ENCODE measurements around the gene C1orf50. TPM values are rescaled to one million over a fixed set of nuclear protein-coding genes. Genes with fewer than 3 reads are reported as not detected.
"Not testable (repeated sequence)": the region's sequence is repeated elsewhere in the genome, so short reads cannot be mapped to it uniquely, and the experiment has no call there.

Gene C1orf50
- total and polyA plus RNA-seq, 2 experiments from 2014 or later = 7.3 to 22.1 TPM

DNA sequence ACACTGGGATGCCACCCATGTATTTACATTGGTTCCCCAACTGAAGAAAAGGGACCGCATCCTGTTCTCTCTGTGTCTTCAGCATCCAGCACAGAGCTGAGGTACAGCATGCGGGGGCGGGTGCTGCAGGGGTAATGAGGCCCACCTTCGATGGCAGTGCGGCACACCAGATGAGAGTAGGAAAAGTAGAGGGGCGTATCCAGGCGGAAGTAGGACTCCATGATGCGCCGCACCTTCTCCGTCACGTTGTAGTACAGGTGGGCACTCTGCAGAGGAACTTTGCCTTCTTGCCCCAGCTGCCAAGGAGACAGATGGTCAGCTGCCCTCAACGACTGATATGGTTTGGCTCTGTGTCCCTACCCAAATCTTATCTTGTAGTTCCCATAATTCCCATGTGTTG, 17.0 kb upstream of the C1orf50 start:
- no peaks in the 10 kb centered on the region for H3K9me3 ChIP-seq (ENCODE audit: low read depth)
- no peak overlapping the region for H3K27ac ChIP-seq
- DNase-seq (ENCODE audit: low read depth in 1 of 2, low spot score in 1 of 2) = no peak
- H3K36me3 ChIP-seq = peaks cover 52% of the 10 kb centered on the region
- no peaks in the 10 kb centered on the region for H3K27me3 ChIP-seq
- peaks cover 6% of the 10 kb centered on the region for H3K4me1 ChIP-seq (ENCODE audit: low read depth)
- no peak overlapping the region for H3K4me3 ChIP-seq
- TF ChIP-seq, protein P1, sequence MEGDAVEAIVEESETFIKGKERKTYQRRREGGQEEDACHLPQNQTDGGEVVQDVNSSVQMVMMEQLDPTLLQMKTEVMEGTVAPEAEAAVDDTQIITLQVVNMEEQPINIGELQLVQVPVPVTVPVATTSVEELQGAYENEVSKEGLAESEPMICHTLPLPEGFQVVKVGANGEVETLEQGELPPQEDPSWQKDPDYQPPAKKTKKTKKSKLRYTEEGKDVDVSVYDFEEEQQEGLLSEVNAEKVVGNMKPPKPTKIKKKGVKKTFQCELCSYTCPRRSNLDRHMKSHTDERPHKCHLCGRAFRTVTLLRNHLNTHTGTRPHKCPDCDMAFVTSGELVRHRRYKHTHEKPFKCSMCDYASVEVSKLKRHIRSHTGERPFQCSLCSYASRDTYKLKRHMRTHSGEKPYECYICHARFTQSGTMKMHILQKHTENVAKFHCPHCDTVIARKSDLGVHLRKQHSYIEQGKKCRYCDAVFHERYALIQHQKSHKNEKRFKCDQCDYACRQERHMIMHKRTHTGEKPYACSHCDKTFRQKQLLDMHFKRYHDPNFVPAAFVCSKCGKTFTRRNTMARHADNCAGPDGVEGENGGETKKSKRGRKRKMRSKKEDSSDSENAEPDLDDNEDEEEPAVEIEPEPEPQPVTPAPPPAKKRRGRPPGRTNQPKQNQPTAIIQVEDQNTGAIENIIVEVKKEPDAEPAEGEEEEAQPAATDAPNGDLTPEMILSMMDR (IDR thresholded peaks at IDR 0.05; ENCODE audit: low read depth, low read length) = no peak

DNA sequence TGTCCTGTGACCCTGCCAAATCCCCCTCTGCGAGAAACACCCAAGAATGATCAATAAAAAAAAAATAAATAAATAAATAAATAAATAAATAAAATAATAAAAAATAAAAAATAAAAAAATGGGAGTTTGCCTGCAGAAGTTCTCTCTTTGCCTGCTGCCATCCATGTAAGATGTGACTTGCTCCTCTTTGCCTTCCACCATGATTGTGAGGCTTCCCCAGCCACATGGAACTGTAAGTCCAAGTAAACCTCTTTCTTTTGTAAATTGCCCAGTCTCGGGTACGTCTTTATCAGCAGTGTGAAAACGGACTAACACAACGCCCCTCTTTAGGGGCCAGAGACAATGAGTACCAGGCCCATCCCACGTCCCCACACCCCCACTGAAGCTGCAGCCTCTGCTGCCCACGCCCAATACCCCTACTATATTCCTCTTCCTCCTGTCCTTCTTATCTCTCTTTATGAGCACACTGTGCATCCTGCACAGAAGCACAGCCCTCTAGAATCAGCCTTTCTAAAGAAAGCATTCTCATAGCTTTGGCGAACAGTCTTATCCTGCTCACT, 15.5 kb upstream of the C1orf50 start:
- not testable (repeated sequence) for H3K4me3 ChIP-seq, H3K27me3 ChIP-seq
- peaks cover 49% of the 10 kb centered on the region for H3K36me3 ChIP-seq

DNA sequence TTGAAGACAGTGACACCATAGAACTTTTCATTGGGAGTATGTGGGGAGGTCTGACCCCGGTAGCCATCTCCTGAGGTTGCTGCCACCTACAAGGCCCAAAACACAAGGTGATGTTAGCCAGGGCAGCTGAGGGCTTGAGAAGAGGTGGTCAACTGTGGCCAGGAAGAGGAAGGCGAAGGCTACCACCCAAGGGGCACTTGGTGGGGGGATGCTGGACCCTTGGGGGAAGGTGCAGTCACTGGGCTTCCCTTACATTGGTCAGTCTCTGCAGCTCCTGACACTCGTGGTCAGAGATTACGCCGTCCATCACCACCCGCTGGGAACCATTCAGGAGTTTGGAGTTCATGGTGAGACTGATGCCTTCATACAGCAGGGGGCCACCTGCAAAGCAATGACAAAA, 14.8 kb upstream of the C1orf50 start:
- TF ChIP-seq, protein P1 (IDR thresholded peaks at IDR 0.05; ENCODE audit: low read depth, low read length) = no peak
- DNase-seq (ENCODE audit: low read depth in 1 of 2, low spot score in 1 of 2) = no peak
- H3K4me1 ChIP-seq (ENCODE audit: low read depth) = peaks cover 5% of the 10 kb centered on the region
- no peaks in the 10 kb centered on the region for H3K27me3 ChIP-seq
- peaks cover 49% of the 10 kb centered on the region for H3K36me3 ChIP-seq
- no peak overlapping the region for H3K27ac ChIP-seq
- H3K9me3 ChIP-seq (ENCODE audit: low read depth) = no peaks in the 10 kb centered on the region
- H3K4me3 ChIP-seq = no peak overlapping the region

More for the DNA sequence above, 15.5 kb upstream of the C1orf50 start:
- not testable (repeated sequence) for DNase-seq (ENCODE audit: low read depth in 1 of 2, low spot score in 1 of 2); H3K27ac ChIP-seq; H3K9me3 ChIP-seq (ENCODE audit: low read depth); H3K4me1 ChIP-seq (ENCODE audit: low read depth)

DNA sequence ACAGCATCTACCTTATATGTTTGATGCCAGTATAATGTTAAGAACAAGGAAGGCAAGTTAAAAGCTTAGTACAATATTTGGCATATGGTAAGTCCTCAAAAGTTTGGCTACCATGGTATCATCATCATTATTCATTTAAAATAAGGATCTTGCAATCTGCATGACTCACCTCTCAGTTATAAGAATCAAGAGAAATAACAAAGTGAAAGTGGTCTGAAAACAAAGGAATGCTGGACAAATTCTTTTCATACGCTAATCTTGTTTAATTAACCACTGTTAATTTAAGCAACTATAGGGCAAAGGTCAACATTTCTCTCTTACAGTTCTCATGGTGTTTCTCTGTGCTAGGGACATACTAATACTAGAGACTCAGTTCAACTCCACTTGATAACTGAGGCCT, 14.0 kb upstream of the C1orf50 start:
- Histone ChIP-seq H3K9me3 (ENCODE audit: low read depth) (no peaks in the 10 kb centered on the region), H3K36me3 (peaks cover 53% of the 10 kb centered on the region), H3K27me3 (no peaks in the 10 kb centered on the region)

DNA sequence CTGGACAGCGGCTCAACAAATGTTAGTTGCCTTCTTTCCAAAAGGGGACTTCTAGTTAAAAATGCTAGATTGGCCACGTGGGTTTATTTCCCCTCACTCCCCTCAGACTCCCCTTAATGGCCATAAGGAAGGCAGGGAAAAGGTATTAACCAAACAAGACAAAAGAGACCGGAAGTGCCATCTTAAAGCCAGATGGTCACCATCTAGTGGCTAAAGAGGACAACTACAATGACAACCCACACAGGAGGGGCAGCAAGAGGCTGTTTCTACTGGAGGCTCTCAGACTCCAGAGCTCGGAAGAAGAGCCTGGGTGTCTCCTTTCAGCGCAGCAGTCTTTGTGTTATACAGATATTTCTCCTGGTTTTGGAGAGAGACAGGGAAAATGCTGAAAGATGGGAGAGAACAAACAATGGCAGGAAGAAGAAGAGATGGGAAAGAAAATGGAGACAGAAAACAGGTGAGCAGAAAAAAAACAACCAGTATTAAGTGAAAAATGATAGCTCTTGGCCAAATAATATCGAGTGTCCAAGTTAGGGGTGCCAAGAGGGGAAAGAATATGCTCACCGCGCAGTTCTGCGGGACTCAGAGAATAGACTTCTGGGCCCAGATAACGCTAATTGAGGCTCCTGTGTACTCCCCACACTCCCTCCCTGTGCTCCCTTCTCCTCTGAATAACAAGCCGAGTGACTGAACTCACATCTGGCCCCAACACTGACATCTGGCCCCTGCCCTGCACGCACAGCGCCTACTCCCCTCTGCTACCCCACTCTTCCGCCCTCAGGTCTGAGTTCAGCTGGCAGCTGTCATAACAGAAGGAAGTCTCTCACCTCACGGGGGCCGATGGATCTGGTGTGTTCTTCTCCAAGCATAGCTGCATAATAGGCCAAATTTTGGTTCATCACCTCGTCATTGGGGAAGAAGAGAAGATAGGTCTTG, 9.8 kb upstream of the C1orf50 start:
- DNase-seq (ENCODE audit: low read depth in 1 of 2, low spot score in 1 of 2) = peak; percentile 64 to 70
- Histone ChIP-seq H3K27me3 (no peaks in the 10 kb centered on the region), H3K36me3 (peaks cover 62% of the 10 kb centered on the region), H3K4me1 (ENCODE audit: low read depth) (no peaks in the 10 kb centered on the region), H3K4me3 (no peak overlapping the region), H3K27ac (no peak overlapping the region), H3K9me3 (ENCODE audit: low read depth) (no peaks in the 10 kb centered on the region)
- TF ChIP-seq, protein P1 (IDR thresholded peaks at IDR 0.05; ENCODE audit: low read depth, low read length) = peak; percentile 65

More for the DNA sequence above, 14.0 kb upstream of the C1orf50 start:
- no peak overlapping the region for H3K4me3 ChIP-seq
- peak in 1 of 2 donors; percentile 61 for DNase-seq (ENCODE audit: low read depth in 1 of 2, low spot score in 1 of 2)
- TF ChIP-seq, protein P1 (IDR thresholded peaks at IDR 0.05; ENCODE audit: low read depth, low read length) = no peak
- H3K27ac ChIP-seq = no peak overlapping the region
- H3K4me1 ChIP-seq (ENCODE audit: low read depth) = no peaks in the 10 kb centered on the region

DNA sequence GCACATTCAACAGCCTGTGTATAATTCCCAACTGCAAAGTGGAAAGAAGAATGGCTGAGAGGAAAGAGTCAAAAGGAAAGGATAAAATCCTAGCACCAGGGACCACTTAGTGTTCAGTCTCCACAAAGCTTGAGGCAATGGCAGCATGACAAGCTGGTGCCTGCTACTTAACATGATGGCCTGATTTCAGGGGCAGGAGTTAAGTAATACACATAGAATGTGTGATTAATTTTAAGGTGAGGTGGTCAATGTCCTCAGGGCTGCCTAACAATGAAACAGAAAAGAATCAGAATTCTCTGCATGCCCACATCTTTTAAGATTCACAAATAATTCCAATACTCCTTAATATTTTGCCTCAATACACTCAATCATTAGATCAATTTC, 9.2 kb upstream of the C1orf50 start:
- no peak for DNase-seq (ENCODE audit: low read depth in 1 of 2, low spot score in 1 of 2)
- H3K4me1 ChIP-seq (ENCODE audit: low read depth) = no peaks in the 10 kb centered on the region
- TF ChIP-seq, protein P1 (IDR thresholded peaks at IDR 0.05; ENCODE audit: low read depth, low read length) = no peak
- no peaks in the 10 kb centered on the region for H3K9me3 ChIP-seq (ENCODE audit: low read depth)
- H3K36me3 ChIP-seq = peaks cover 56% of the 10 kb centered on the region
- no peak overlapping the region for H3K27ac ChIP-seq
- no peaks in the 10 kb centered on the region for H3K27me3 ChIP-seq
- no peak overlapping the region for H3K4me3 ChIP-seq
